ENCODE results near the gene ROPN1L.
A peak's percentile ranks its signal among the peaks of the same experiment; 100 is the strongest.
"Not testable (repeated sequence)": the region's sequence is repeated elsewhere in the genome, so short reads cannot be mapped to it uniquely, and the experiment has no call there.

ROPN1L gene

GRCh38 chr5:10500669-10501068 is 59.0 kb downstream of the ROPN1L start:
- no peak for TF ChIP-seq POLR2A (IDR thresholded peaks at IDR 0.05; ENCODE audit: low read depth, low read length)
- DNase-seq (ENCODE audit: insufficient read length, low spot score) (no peak), FAIRE-seq (no peak)

- TF ChIP-seq POLR2A (IDR thresholded peaks at IDR 0.05; ENCODE audit: low read depth, low read length), result no peak
- DNase-seq (ENCODE audit: insufficient read length, low spot score), result no peak
- no peak for FAIRE-seq
These were observed 59.9 kb downstream of the ROPN1L start for GRCh38 chr5:10501554-10502075.

DNA sequence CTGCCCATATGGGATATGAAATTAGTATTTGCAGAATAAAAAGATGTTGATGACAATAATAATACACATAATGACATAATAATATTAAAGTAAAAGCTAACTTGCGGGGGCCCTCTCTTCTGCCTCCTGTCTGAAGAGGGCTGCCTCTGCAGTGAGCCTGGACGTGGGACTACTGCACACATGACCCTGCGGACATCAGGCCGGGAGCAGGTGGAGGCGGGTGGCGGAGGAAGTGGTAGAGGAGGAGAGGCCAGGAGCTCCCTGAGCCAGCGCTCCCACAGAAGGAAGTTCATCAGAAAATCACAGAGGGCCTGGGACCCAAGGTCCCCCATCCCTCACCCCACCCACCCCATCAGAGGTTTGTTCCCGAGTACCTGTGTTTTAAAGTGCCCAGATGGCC is 60.5 kb downstream of the ROPN1L start:
- TF ChIP-seq POLR2A (IDR thresholded peaks at IDR 0.05; ENCODE audit: low read depth, low read length), result no peak
- DNase-seq (ENCODE audit: insufficient read length, low spot score) (no peak), FAIRE-seq (no peak)

DNA sequence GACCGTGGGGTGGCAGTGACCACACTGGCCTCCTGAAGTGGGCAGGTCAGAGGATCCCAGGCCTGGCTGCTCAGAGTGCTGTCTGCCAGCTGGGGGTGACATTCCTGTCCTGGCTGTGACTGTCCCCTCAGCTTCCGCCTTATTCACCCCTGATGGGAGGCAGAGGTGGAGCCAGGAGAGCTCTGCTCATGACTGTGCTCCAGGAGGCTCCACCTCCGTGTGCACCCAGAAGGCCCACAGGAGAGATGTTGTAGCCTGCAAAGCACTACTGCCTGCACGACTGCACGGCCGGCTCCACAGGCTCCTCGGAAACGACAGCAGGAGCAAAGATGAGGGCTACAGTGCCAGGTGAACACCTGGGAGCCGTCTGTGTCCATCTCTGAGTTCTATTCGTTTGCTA is 60.9 kb downstream of the ROPN1L start:
- no peak for FAIRE-seq
- TF ChIP-seq POLR2A (IDR thresholded peaks at IDR 0.05; ENCODE audit: low read depth, low read length), result no peak
- DNase-seq (ENCODE audit: insufficient read length, low spot score), result no peak

DNA sequence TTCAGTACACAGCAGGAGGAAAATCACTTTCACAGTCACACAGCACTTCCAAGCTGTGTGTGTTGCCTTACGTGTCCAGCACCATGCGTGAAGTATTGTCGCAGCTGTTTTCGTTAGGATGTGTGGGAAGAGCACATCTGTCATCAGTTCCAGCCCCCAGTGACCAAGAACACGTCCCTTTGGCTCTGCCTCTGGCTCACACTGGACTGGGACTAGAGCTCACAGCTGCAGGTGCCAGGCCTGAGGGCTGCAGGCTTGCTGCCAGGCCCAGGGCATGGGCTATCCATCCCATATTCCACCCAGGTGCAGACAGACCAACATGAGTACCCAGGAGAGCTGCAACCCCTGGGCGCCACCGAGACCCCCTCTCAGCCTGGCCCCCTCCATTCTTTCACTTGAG is 61.6 kb downstream of the ROPN1L start:
- no peak for FAIRE-seq
- no peak for TF ChIP-seq POLR2A (IDR thresholded peaks at IDR 0.05; ENCODE audit: low read depth, low read length)
- DNase-seq (ENCODE audit: insufficient read length, low spot score), result no peak

DNA sequence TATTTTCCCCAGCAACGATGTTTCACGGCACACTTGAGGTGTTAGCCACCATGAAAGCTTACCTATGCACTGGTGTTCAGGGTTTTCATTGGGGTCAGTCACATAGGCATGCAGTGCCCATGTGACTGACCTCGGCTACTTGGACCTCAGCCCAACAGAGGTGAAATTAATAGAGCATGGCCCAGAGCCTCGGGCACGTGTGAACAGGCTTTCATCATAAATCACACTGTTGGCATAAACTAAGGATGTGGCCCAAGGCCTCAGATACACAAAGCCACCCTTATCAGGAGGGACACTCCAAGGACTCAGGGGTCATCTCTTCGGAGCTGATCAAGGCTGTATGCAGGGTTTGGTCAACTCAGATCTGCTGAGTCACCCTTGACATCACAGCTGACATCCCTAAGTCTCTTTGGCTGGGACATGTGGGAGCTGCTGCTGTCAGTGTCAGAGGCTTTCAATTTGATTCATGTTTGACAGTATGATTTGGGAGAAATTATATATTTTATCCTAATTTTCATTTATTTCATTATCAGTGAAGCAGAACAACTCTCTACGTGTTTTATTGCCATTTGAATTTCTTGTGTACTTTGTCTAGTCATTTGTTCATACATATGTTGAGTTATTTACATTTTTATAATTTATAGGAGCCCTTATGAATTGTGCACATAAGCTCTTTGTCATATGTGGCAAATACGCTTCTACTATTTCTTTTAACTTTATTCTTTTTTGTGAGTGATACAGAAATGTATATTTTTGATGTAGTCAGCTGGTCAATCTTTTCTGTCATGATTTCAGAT is 62.5 kb downstream of the ROPN1L start:
- FAIRE-seq (no peak), DNase-seq (ENCODE audit: insufficient read length, low spot score) (no peak)
- TF ChIP-seq POLR2A (IDR thresholded peaks at IDR 0.05; ENCODE audit: low read depth, low read length), result no peak

GRCh38 chr5:10505517-10506095 is 63.9 kb downstream of the ROPN1L start:
- TF ChIP-seq POLR2A (IDR thresholded peaks at IDR 0.05; ENCODE audit: low read depth, low read length), result no peak
- FAIRE-seq, result no peak

GRCh38 chr5:10506535-10506934 is 64.9 kb downstream of the ROPN1L start:
- no peak for TF ChIP-seq POLR2A (IDR thresholded peaks at IDR 0.05; ENCODE audit: low read depth, low read length)
- DNase-seq (ENCODE audit: insufficient read length, low spot score), result no peak
- FAIRE-seq, result no peak

More at GRCh38 chr5:10505517-10506095, 63.9 kb downstream of the ROPN1L start:
- no peak for DNase-seq (ENCODE audit: insufficient read length, low spot score)

GRCh38 chr5:10507575-10508096 is 66.0 kb downstream of the ROPN1L start:
- no peak for DNase-seq (ENCODE audit: insufficient read length, low spot score)
- TF ChIP-seq POLR2A (IDR thresholded peaks at IDR 0.05; ENCODE audit: low read depth, low read length), result no peak
- peak; percentile 79 for FAIRE-seq

GRCh38 chr5:10509575-10509974 is 67.9 kb downstream of the ROPN1L start:
- no peak for DNase-seq (ENCODE audit: insufficient read length, low spot score)
- no peak for TF ChIP-seq POLR2A (IDR thresholded peaks at IDR 0.05; ENCODE audit: low read depth, low read length)
- FAIRE-seq, result no peak

- TF ChIP-seq POLR2A (IDR thresholded peaks at IDR 0.05; ENCODE audit: low read depth, low read length), result no peak
- no peak for FAIRE-seq
- no peak for DNase-seq (ENCODE audit: insufficient read length, low spot score)
These were observed 70.3 kb downstream of the ROPN1L start for GRCh38 chr5:10511741-10512640.

DNA sequence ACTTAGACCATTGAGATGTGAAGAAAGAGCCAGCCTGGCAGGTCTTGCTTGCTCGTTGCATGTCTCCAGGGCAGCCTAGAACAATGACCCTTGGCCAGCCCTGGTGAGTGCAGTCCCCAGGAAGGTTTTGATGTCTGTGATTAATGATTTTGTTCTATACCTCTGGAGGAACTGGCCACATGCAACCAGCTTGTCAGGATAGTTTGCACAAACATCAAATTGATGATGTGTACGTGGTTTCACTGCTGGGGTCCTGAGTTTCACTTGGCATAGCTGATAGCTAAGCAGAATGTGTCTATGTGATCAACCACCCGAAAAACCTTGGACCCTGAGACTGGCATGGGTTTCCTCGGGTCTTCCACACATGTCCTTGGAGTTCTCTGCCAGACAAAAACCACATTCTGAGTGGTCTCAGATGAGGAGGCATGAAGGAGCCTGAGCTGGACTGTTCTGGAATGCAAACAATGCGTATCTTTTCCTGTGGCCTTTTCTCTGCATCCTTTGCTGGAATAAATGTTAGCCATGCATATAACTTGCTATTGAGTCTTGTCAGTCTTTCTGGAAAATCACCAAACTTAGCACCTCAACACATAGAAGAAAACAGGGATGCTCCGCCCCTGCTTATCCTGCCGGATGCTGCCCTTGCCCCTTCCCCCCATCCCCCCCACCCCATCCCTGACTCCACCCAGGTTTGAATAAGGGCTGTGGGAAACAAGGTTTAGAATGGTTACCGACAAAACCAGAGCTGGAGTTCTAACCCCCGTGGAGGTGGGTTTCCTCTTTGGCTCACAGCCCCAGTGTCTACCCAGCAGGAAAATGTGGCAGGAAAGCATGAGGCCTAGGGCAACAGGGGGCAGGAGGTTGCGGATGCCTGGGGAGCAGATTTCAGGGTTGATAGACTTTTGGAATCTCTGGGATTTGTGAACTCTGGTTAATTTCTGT is 72.1 kb downstream of the ROPN1L start:
- peak; percentile 76 for DNase-seq (ENCODE audit: insufficient read length, low spot score)
- FAIRE-seq, result peak; percentile 20
- TF ChIP-seq POLR2A (IDR thresholded peaks at IDR 0.05; ENCODE audit: low read depth, low read length), result no peak

DNA sequence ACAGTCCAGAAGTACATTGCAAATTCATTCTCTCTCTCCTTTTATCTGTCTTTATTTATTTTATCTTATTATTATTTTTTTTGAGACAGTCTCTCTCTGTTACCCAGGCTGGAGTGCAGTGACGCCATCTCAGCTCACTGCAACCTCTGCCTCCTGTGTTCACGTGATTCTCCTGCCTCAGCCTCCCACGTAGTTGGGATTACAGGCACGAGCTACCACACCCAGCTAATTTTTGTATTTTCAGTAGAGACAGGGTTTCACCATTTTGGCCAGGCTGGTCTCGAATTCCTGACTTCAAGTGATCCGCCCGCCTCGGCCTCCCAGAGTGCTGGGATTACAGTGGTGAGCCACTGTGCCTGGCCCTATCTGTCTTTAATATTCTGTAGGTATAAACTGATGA is 72.9 kb downstream of the ROPN1L start:
- DNase-seq (ENCODE audit: insufficient read length, low spot score); FAIRE-seq: not testable (repeated sequence)

Data from H54 (cell line).